ENCODE measurements around the gene MRPL32. TPM values are rescaled to one million over a fixed set of nuclear protein-coding genes. Genes with fewer than 3 reads are reported as not detected.

The MRPL32 gene
- total RNA-seq, 1 donor from 2014 or later, result 68.7 TPM

Other genes with a start within 250 kb of the MRPL32 start
- gene C7orf25, start 20.3 kb upstream of the MRPL32 start, total RNA-seq, result 5.7 TPM
- gene PSMA2, start 202 bp upstream of the MRPL32 start, total RNA-seq, result 90.1 TPM
- not detected for gene HECW1, start 180.3 kb downstream of the MRPL32 start, total RNA-seq